Measurements from ENCODE around the gene TOMM34. TPM values are rescaled to one million over a fixed set of nuclear protein-coding genes. Genes with fewer than 3 reads are reported as not detected.

The TOMM34 gene
- total and polyA plus RNA-seq, 4 donors: 4.4 to 12.1 (median 7.8) TPM

DNA sequence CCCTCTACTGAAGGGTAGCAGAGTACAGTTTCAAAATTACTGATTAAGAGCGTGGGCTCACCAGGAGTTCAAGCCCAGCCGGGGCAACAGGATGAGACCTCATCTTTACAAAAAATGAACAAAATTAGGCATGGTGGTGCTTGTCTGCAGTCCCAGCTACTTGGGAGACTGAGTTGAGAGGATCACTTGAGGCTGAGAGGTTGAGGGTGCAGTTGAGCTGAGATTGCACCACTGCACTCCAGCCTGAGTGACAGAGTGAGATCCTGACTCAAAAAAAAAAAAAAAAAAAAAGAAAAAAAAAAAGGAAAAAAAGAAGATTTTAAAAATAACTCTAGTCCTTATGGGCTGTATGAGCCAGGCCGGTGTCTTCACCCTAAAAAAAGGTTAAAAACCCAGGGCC lies 31.6 kb downstream of the TOMM34 start:
- no peak for DNase-seq (ENCODE audit: low spot score)
- Histone ChIP-seq H3K9ac (ENCODE audit: low read depth in 1 of 2, low read length in 2 of 2) (no peak overlapping the region), H3K27ac (ENCODE audit: low read depth in 1 of 2, low read length in 2 of 2) (no peak overlapping the region), H3K36me3 (ENCODE audit: control insufficient read depth in 4 of 4, insufficient read depth in 3 of 4, low read depth in 1 of 4, low read length in 3 of 4) (peaks cover 0 to 17% (median 7%) of the 10 kb centered on the region in 4 donors), H3K4me3 (ENCODE audit: low read depth in 1 of 3, low read length in 3 of 3) (no peak overlapping the region), H3K27me3 (ENCODE audit: control insufficient read depth in 4 of 4, insufficient read depth in 4 of 4, low read length in 3 of 4) (no peaks in the 10 kb centered on the region), H3K9me3 (ENCODE audit: control insufficient read depth in 4 of 4, low read length in 3 of 4) (no peaks in the 10 kb centered on the region), H3K4me1 (ENCODE audit: control insufficient read depth in 4 of 4, insufficient read depth in 4 of 4, low read length in 3 of 4) (no peaks in the 10 kb centered on the region)
- WGBS: 66% methylated on average over 3 of the region's 3 CpGs
- TF ChIP-seq, protein P1, sequence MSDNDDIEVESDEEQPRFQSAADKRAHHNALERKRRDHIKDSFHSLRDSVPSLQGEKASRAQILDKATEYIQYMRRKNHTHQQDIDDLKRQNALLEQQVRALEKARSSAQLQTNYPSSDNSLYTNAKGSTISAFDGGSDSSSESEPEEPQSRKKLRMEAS (IDR thresholded peaks at IDR 0.05): no peak
- TF ChIP-seq GABPA (IDR thresholded peaks at IDR 0.05 in 1 of 2, conservative IDR thresholded peaks at IDR 0.05 in 1 of 2): no peak
- no peak for TF ChIP-seq HNF4A (conservative IDR thresholded peaks at IDR 0.05)
- no peak for TF ChIP-seq EGR1 (IDR thresholded peaks at IDR 0.05; ENCODE audit: low read depth in 2 of 2)

- H3K9ac ChIP-seq (ENCODE audit: low read depth in 1 of 2, low read length in 2 of 2): no peak overlapping the region
- no peaks in the 10 kb centered on the region for H3K27me3 ChIP-seq (ENCODE audit: control insufficient read depth in 4 of 4, insufficient read depth in 4 of 4, low read length in 3 of 4)
- TF ChIP-seq EGR1 (IDR thresholded peaks at IDR 0.05; ENCODE audit: low read depth in 2 of 2): no peak
- no peak for TF ChIP-seq CTCF (IDR thresholded peaks at IDR 0.05; ENCODE audit: low read depth, low read length, missing input control)
- TF ChIP-seq JUND (IDR thresholded peaks at IDR 0.05): no peak
- TF ChIP-seq, protein P2, sequence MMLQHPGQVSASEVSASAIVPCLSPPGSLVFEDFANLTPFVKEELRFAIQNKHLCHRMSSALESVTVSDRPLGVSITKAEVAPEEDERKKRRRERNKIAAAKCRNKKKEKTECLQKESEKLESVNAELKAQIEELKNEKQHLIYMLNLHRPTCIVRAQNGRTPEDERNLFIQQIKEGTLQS (IDR thresholded peaks at IDR 0.05): no peak
- no peak for TF ChIP-seq FOXA2 (IDR thresholded peaks at IDR 0.05)
- TF ChIP-seq, protein P1 (IDR thresholded peaks at IDR 0.05): no peak
- TF ChIP-seq TAF1 (conservative IDR thresholded peaks at IDR 0.05): no peak
- TF ChIP-seq SP1 (IDR thresholded peaks at IDR 0.05): no peak
- no peak for TF ChIP-seq YY1 (IDR thresholded peaks at IDR 0.05)
- TF ChIP-seq, protein P3, sequence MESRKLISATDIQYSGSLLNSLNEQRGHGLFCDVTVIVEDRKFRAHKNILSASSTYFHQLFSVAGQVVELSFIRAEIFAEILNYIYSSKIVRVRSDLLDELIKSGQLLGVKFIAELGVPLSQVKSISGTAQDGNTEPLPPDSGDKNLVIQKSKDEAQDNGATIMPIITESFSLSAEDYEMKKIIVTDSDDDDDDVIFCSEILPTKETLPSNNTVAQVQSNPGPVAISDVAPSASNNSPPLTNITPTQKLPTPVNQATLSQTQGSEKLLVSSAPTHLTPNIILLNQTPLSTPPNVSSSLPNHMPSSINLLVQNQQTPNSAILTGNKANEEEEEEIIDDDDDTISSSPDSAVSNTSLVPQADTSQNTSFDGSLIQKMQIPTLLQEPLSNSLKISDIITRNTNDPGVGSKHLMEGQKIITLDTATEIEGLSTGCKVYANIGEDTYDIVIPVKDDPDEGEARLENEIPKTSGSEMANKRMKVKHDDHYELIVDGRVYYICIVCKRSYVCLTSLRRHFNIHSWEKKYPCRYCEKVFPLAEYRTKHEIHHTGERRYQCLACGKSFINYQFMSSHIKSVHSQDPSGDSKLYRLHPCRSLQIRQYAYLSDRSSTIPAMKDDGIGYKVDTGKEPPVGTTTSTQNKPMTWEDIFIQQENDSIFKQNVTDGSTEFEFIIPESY (IDR thresholded peaks at IDR 0.05): no peak
- TF ChIP-seq HNF4G (IDR thresholded peaks at IDR 0.05): no peak
- H3K9me3 ChIP-seq (ENCODE audit: control insufficient read depth in 4 of 4, low read length in 3 of 4): no peaks in the 10 kb centered on the region
- no peaks in the 10 kb centered on the region for H3K4me1 ChIP-seq (ENCODE audit: control insufficient read depth in 4 of 4, insufficient read depth in 4 of 4, low read length in 3 of 4)
- H3K27ac ChIP-seq (ENCODE audit: low read depth in 1 of 2, low read length in 2 of 2): no peak overlapping the region
- 94% methylated on average over 4 of the region's 4 CpGs for WGBS
- H3K36me3 ChIP-seq (ENCODE audit: control insufficient read depth in 4 of 4, insufficient read depth in 3 of 4, low read depth in 1 of 4, low read length in 3 of 4): peaks cover 4 to 9% (median 4%) of the 10 kb centered on the region in 4 donors
- H3K4me3 ChIP-seq (ENCODE audit: low read depth in 1 of 3, low read length in 3 of 3): no peak overlapping the region
- no peak for DNase-seq (ENCODE audit: low spot score)
Observed at GRCh38 chr20:44924541-44924940, 35.7 kb downstream of the TOMM34 start.

- peaks cover 2 to 17% (median 7%) of the 10 kb centered on the region in 4 donors for H3K36me3 ChIP-seq (ENCODE audit: control insufficient read depth in 4 of 4, insufficient read depth in 3 of 4, low read depth in 1 of 4, low read length in 3 of 4)
- H3K27me3 ChIP-seq (ENCODE audit: control insufficient read depth in 4 of 4, insufficient read depth in 4 of 4, low read length in 3 of 4): no peaks in the 10 kb centered on the region
- H3K9ac ChIP-seq (ENCODE audit: low read depth in 1 of 2, low read length in 2 of 2): no peak overlapping the region
- no peak for DNase-seq (ENCODE audit: low spot score)
- WGBS: 98% methylated on average over 14 of the region's 14 CpGs
- H3K27ac ChIP-seq (ENCODE audit: low read depth in 1 of 2, low read length in 2 of 2): no peak overlapping the region
- no peaks in the 10 kb centered on the region for H3K9me3 ChIP-seq (ENCODE audit: control insufficient read depth in 4 of 4, low read length in 3 of 4)
- no peak overlapping the region for H3K4me3 ChIP-seq (ENCODE audit: low read depth in 1 of 3, low read length in 3 of 3)
- no peaks in the 10 kb centered on the region for H3K4me1 ChIP-seq (ENCODE audit: control insufficient read depth in 4 of 4, insufficient read depth in 4 of 4, low read length in 3 of 4)
- TF ChIP-seq RAD21 (IDR thresholded peaks at IDR 0.05): no peak
- TF ChIP-seq, protein P3 (IDR thresholded peaks at IDR 0.05): no peak
- no peak for TF ChIP-seq CTCF (IDR thresholded peaks at IDR 0.05; ENCODE audit: low read depth, low read length, missing input control)
- TF ChIP-seq HNF4G (IDR thresholded peaks at IDR 0.05): no peak
Observed at GRCh38 chr20:44921447-44921846, 38.8 kb downstream of the TOMM34 start.
